HG03469 (cell line): ENCODE data around the gene FIP1L1.

Source experiments
- ATAC-seq: cut with Tn5 transposase; IDR thresholded peaks from one replicate; pipeline ENCODE4 v1.9.1; 2021; ENCODE audit warnings: mild to moderate bottlenecking, moderate library complexity, moderate number of reproducible peaks; ENCODE audit not compliant: unreplicated experiment

The FIP1L1 gene

GRCh38 chr4:53498706-53499105 lies 121.3 kb downstream of the FIP1L1 start:
- ATAC-seq = no peak

- no peak for ATAC-seq
These were observed 122.3 kb downstream of the FIP1L1 start for GRCh38 chr4:53499791-53500190.

DNA sequence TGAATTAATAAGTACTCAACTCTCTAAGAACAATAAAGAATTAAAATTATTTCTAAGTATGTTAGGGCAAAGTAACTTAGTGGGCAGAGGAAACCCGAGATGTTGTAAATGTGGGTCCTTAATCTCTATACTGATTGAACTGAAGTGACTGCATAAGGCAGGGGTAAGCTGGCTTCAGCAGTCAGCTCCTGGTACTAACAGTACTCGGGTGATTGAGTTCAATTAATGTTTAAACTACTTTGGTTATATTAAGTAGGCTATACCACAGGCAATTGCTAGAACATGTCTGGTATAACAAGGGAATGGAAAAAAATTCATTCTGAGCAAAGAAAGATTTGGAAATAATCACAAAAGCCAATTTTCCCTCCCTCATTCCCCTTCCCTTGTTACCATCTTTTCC lies 123.1 kb downstream of the FIP1L1 start:
- no peak for ATAC-seq

DNA sequence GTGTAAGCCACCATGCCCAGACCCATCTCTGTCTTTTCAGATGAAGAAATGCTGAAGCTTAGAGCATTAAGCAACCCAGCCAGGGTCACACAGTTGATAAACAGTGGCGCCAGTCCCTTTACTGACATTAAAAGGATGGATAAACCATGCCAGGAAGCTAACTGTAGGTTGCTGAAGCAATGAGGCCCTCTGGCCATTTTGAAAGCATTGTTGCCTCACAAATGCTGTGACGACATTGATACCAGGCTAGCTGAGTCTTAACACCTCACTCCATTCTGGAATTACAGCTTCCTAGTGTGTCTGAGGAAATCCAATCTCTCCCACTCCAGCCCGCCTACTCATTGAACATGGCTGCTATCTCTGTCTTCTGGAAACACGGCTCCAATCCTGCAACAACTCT lies 124.1 kb downstream of the FIP1L1 start:
- no peak for ATAC-seq

GRCh38 chr4:53502094-53502493 lies 124.7 kb downstream of the FIP1L1 start:
- ATAC-seq = no peak

DNA sequence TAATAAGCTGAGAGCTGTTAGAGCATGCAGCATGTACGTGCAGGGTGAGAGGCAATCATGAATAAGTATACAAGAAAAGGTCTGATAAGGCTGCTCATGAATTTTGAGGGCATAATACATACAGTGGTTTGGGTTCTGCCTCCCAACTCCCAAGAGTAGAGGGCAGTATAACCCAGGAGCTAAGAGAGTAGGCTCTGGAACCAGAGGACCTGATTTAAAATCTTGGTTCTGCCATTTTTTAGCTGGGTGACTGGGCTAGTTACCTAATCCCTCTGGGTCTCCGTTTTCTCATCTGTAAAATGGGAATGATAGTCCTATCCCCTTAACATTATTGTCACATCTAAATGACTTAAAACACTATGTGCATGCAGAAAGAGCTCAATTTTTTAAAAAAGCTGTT lies 128.5 kb downstream of the FIP1L1 start:
- ATAC-seq = no peak

DNA sequence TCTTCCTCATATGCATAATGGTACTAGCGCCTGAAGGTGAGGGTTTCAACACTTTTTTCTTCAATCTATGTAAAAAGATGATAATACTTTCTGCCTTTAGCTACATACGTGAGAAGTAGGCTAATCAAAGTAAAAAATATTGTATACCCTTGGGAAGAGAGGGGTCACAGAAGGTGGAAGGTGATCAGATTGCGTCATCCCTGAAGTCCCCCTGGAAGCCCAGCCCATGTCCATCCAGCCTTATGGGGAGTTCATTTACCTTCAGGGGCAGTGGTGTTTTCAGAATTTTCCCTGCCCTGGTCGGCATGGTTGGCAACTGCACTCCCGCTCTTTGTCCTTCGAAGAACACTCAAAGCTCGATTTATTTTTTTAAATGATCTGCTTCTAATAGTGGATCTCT lies 129.6 kb downstream of the FIP1L1 start:
- no peak for ATAC-seq

DNA sequence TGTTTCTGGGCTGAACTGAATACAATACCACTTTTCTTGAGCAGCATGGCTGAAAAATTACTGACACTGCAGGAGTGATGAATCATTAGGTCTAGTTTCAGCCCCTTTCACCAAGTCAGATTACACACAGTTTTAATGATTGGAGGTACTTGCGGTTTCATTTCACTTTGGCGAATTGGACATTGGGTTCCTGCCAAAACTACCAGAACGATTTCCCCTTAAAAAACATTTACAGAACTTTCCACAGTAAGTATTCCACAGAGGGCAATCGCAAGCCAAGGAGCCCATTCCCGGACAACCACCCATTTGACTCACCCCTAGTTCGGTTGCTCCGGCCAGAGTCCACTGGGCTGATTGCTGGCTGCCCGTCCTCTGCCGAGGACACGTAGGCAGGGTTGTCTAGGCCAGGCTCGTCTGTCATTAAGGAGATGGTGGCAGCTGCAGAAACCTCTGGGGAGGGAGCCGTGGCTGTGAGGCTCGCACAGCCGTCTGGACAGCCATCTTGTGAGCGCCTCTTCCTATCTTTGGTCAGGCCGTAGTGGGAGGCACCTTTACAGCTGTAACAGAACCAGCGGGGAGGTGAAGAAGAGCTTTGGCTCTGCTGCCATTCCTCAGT lies 130.3 kb downstream of the FIP1L1 start:
- no peak for ATAC-seq

DNA sequence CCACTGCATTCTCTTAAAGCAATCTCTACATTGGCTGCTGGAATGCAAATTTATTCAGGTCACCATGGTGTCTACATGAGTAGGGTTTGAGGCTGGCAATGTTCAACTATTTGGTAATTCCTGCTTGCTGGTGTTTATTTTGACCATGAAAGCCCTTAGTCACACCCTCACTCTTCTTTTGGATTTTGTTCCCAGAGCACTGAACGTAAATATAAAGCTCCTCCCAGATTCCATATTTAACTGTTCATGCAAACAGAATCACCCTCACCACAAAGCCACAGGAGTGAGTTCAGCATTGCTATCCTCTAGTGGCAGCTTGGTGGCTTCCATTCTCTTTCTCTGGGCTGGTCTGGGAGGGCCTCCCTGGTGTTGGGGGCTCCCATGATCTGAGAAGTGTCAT lies 131.0 kb downstream of the FIP1L1 start:
- no peak for ATAC-seq

DNA sequence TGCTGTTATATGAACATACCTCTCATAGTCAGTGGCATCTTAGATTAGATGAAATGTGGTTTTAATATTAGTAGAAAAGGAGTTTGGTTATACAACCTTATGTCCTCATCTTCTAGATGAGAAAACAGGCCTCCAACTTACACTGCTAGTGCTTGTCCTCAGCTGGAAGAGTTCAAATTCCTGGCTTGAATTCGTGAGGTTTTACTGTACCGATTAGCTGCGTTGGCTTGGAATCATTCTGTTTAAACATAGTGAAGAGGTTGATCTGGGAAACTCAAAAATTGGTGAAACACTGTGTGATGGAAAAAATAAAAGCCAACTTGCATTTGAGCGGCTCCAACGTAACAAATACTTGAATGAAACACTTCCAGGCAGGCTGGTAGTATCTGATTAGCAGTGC lies 132.9 kb downstream of the FIP1L1 start:
- no peak for ATAC-seq
